Measurements from ENCODE around the gene CCDC136. TPM values are rescaled to one million over a fixed set of nuclear protein-coding genes. Genes with fewer than 3 reads are reported as not detected.

CCDC136 gene
- total RNA-seq, 1 donor from 2014 or later: 3.0 TPM

DNA sequence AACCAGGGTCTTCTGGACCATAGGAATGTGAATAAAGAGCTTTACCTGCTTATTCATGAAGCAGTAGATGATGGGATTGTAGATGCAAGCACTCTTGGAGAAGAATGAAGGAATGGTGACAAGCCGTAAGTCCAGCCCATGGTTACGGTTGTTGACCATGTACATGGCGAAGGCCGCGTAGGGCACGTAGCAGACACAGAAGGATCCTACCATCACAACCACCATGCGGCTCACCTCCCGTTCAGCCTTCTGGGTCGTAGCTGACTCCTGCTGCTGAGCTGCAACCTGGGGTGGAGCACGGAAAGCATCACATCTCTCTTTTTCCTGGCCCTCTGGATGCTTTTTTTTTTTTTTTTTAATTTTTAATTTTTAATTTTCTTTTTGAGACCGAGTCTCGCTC lies 18.2 kb upstream of the CCDC136 start:
- Histone ChIP-seq H3K9me3 (no peaks in the 10 kb centered on the region), H3K27me3 (ENCODE audit: low read depth) (no peaks in the 10 kb centered on the region), H3K4me1 (peaks cover 6% of the 10 kb centered on the region), H3K4me3 (no peak overlapping the region), H3K27ac (no peak overlapping the region), H3K36me3 (peaks cover 53% of the 10 kb centered on the region)
- intact Hi-C loops (cut with DNase I): no loop called here
- ATAC-seq (no peak), DNase-seq (no peak)
- TF ChIP-seq, protein P1, sequence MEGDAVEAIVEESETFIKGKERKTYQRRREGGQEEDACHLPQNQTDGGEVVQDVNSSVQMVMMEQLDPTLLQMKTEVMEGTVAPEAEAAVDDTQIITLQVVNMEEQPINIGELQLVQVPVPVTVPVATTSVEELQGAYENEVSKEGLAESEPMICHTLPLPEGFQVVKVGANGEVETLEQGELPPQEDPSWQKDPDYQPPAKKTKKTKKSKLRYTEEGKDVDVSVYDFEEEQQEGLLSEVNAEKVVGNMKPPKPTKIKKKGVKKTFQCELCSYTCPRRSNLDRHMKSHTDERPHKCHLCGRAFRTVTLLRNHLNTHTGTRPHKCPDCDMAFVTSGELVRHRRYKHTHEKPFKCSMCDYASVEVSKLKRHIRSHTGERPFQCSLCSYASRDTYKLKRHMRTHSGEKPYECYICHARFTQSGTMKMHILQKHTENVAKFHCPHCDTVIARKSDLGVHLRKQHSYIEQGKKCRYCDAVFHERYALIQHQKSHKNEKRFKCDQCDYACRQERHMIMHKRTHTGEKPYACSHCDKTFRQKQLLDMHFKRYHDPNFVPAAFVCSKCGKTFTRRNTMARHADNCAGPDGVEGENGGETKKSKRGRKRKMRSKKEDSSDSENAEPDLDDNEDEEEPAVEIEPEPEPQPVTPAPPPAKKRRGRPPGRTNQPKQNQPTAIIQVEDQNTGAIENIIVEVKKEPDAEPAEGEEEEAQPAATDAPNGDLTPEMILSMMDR (IDR thresholded peaks at IDR 0.05): no peak

DNA sequence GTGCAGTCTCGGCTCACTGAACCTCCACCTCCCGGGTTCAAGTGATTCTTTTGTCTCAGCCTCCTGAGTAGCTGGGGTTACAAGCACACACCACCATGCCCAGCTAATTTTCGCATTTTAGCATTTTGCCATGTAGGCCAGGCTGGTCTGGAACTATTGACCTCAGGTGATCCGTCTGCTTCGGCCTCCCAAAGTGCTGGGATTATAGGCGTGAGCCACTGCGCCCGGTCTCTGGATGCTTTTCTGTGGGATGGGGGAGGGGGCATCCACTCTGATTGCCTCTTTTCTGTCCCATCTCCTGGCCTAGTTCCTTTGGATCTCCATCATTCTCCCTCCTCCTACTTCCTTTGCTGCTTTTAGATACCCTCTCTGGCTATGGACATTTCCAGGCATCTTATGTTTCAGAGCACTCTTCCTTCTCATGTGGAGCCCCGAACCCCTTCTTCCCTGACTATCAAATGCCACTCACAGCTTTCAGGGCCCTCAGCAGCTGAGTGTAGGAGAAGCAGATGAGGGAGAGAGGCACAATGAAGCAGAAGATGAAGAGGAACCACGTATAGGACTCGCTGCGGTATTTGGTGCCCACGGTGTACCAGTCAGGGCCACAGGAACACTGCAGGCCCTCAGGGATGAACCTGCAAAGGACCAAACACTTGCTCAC lies 17.6 kb upstream of the CCDC136 start:
- ATAC-seq: no peak
- Histone ChIP-seq H3K27me3 (ENCODE audit: low read depth) (no peaks in the 10 kb centered on the region), H3K36me3 (peaks cover 48% of the 10 kb centered on the region), H3K4me3 (no peak overlapping the region), H3K27ac (no peak overlapping the region), H3K9me3 (no peaks in the 10 kb centered on the region), H3K4me1 (peaks cover 6% of the 10 kb centered on the region)
- intact Hi-C loops (cut with DNase I): no loop called here
- TF ChIP-seq, protein P1 (IDR thresholded peaks at IDR 0.05): no peak
- DNase-seq: no peak

DNA sequence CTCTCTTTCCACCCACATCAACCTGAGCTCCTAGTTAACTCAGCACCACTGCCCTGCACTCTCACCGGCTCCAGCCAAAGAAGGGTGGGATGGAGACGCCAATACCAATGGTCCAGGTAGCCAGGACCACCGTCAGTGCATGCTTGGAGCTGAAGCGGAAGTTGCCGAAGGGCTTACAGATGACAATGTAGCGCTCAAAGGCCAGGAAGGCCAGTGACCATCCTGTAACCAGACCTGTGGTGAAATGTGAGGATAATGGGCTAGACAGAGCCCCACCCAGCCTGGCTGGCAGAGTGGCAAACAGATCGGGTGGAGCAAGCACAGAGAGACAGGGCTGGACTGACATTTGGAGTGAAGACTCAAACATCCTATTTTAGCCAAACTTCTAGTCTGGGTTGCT lies 16.8 kb upstream of the CCDC136 start:
- peaks cover 1% of the 10 kb centered on the region for H3K4me1 ChIP-seq
- intact Hi-C loops (cut with DNase I): no loop called here
- peaks cover 40% of the 10 kb centered on the region for H3K36me3 ChIP-seq
- H3K4me3 ChIP-seq: no peak overlapping the region
- TF ChIP-seq, protein P1 (IDR thresholded peaks at IDR 0.05): no peak
- H3K27ac ChIP-seq: no peak overlapping the region
- ATAC-seq (no peak), DNase-seq (no peak)
- no peaks in the 10 kb centered on the region for H3K27me3 ChIP-seq (ENCODE audit: low read depth)
- H3K9me3 ChIP-seq: no peaks in the 10 kb centered on the region

DNA sequence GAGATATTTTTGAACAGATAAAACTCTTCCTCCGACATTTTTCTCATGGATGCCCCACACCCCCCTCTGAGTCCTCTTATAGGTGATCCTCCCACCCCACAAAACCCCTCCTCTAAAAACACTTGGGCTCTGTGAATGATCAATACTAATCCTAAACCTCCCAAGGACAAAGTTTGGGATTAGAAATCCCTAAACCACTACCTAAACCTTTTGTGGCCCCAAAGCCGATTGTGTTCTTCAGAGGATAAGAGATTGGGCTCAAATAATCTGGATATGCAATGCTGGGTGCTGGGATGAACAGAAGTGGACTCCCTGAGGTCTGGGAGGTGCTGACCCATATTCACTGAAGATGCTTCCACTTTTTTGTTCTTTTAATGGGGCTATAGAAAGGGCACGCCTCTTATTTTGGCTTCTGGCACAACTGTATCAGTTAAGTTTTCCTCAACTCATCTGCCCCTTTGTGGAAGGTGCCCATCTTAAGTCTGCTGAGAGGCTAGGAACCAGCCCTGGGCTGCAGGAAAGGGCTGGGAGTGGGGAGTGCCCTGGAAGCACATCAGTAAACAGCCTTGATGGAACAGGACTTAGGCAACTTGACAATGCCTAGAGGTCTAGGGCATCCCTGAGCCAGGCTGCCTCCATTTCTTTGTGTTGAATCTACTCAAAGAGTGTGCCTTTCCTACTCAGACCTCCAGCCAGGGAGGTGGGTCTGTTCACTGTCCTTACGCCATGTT lies 15.9 kb upstream of the CCDC136 start, which contains the start of gene OPN1SW:
TSS of gene OPN1SW (minus strand) at position 51 of the 731 bp plus-strand sequence. CDS start at position 38, 13 bp downstream.
- intact Hi-C loops (cut with DNase I): no loop called here
- no peak for ATAC-seq
- no peaks in the 10 kb centered on the region for H3K4me1 ChIP-seq
- H3K9me3 ChIP-seq: no peaks in the 10 kb centered on the region
- no peaks in the 10 kb centered on the region for H3K27me3 ChIP-seq (ENCODE audit: low read depth)
- peaks cover 30% of the 10 kb centered on the region for H3K36me3 ChIP-seq
- no peak within 1 kb of the TSS for H3K4me3 ChIP-seq
- DNase-seq: no peak
- TF ChIP-seq, protein P1 (IDR thresholded peaks at IDR 0.05): no peak
- no peak within 1 kb of the TSS for H3K27ac ChIP-seq

DNA sequence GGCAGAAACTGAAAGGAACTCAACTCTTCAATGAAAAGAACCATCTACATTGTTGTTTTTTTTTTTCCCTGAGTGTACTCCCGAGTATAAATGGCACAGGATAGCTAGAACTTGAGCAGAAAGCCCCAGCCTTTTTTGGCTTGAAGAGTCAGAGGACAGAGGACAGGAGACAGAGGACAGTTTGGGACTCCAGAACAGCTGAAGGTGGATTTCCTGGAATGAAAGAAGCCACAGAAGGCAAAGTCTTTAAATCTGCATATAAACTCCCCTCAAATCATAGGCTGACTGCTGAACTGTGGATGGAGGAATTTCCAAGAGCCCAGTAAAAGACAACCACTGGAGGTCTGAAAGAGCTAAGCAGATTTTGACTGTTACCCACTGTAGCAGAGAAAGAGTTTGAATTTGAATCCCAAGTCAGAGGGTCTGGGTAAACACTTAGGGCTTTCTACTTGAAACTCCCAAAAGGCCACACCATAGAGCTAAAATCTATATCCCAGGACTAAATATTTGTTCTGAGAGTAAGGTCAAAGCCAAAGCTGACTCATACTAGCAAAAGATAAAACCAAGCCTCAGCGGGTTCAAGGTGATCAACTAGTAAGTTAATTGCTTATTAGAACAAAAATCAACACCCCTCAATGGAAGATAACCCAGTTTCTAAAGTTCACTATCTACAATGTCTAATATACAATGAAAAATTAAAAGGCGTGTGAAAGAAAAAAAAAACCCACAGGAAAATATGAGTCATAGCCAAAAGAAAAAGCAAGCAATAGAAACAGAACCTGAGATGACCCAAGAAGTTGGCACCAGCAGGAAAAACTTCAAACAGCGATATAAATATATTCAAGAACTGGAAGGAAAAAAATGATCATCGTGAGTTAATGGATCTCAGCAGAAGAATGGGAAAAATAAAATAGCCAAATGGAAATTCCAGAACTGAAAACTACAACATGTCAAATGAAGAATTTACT lies 14.3 kb upstream of the CCDC136 start:
- TF ChIP-seq, protein P1 (IDR thresholded peaks at IDR 0.05): no peak
- no peak for DNase-seq
- Histone ChIP-seq H3K4me1 (no peaks in the 10 kb centered on the region), H3K27ac (no peak overlapping the region), H3K4me3 (no peak overlapping the region), H3K27me3 (ENCODE audit: low read depth) (no peaks in the 10 kb centered on the region), H3K36me3 (peaks cover 15% of the 10 kb centered on the region), H3K9me3 (no peaks in the 10 kb centered on the region)
- ATAC-seq: no peak
- intact Hi-C loops (cut with DNase I): no loop called here
